CD4-positive, alpha-beta T cell treated with Interleukin-4 for 1 hour (primary cell): ENCODE results near the gene MAP4K5.
"Not testable (repeated sequence)": the region's sequence is repeated elsewhere in the genome, so short reads cannot be mapped to it uniquely, and the experiment has no call there.

Source experiments
- DNase-seq, 2 donors: peaks; one replicate each; pipeline ENCODE4 v3.0.0-alpha.2; 2020 to 2022

Gene MAP4K5

GRCh38 chr14:50532502-50533240, at the start of gene MAP4K5:
TSS of gene MAP4K5 (minus strand) at chr14:50532569. CDS start at chr14:50532049, 520 bp downstream.
- peak; percentile 90 to 91 for DNase-seq

- no peak for DNase-seq
Observed at GRCh38 chr14:50578433-50578832, 46.1 kb upstream of the MAP4K5 start.

- no peak for DNase-seq
Observed at GRCh38 chr14:50577982-50578381, 45.6 kb upstream of the MAP4K5 start.

GRCh38 chr14:50575769-50576168, 43.4 kb upstream of the MAP4K5 start:
- DNase-seq: no peak

- DNase-seq: no peak
Observed at GRCh38 chr14:50573862-50574261, 41.5 kb upstream of the MAP4K5 start.

GRCh38 chr14:50569714-50570274, 37.4 kb upstream of the MAP4K5 start:
- no peak for DNase-seq

GRCh38 chr14:50562841-50563240, 30.5 kb upstream of the MAP4K5 start:
- no peak for DNase-seq

- DNase-seq: peak; percentile 17 to 22
Observed at GRCh38 chr14:50560931-50561285, 28.5 kb upstream of the MAP4K5 start.

- peak; percentile 21 to 32 for DNase-seq
Observed at GRCh38 chr14:50559990-50560930, 27.9 kb upstream of the MAP4K5 start, which contains the start of gene ATL1. TSS of gene ATL1 (plus strand) at chr14:50560145. CDS start at chr14:50560266, 121 bp downstream.

- not testable (repeated sequence) for DNase-seq
Observed at GRCh38 chr14:50552796-50553195, 20.4 kb upstream of the MAP4K5 start.

- DNase-seq: no peak
Observed at GRCh38 chr14:50551877-50552276, 19.5 kb upstream of the MAP4K5 start.

- no peak for DNase-seq
Observed at GRCh38 chr14:50550294-50550693, 17.9 kb upstream of the MAP4K5 start.

- no peak for DNase-seq
Observed at GRCh38 chr14:50545618-50546017, 13.2 kb upstream of the MAP4K5 start.

- no peak for DNase-seq
Observed at GRCh38 chr14:50544911-50545310, 12.5 kb upstream of the MAP4K5 start.

GRCh38 chr14:50542941-50543418, 10.6 kb upstream of the MAP4K5 start:
- peak; percentile 20 to 58 for DNase-seq

- DNase-seq: no peak
Observed at GRCh38 chr14:50541159-50541567, 8.8 kb upstream of the MAP4K5 start.

GRCh38 chr14:50539051-50539450, 6.7 kb upstream of the MAP4K5 start:
- no peak for DNase-seq

- not testable (repeated sequence) for DNase-seq
Observed at GRCh38 chr14:50538034-50538433, 5.7 kb upstream of the MAP4K5 start.

GRCh38 chr14:50534997-50535396, 2.6 kb upstream of the MAP4K5 start:
- no peak for DNase-seq

- DNase-seq: no peak
Observed at GRCh38 chr14:50534416-50534815, 2.0 kb upstream of the MAP4K5 start.

GRCh38 chr14:50533806-50534205, 1.4 kb upstream of the MAP4K5 start:
- DNase-seq: no peak

- DNase-seq: no peak
Observed at GRCh38 chr14:50533241-50533705, 904 bp upstream of the MAP4K5 start.
